Activated CD4-positive, alpha-beta T cell treated with anti-CD3 and anti-CD28 coated beads, Interleukin-2, amount 10 ng/mL, durations not matched to agents 7 days and 5 days (primary cell): ENCODE data around the gene ITGAE. TPM values are rescaled to one million over a fixed set of nuclear protein-coding genes. Genes with fewer than 3 reads are reported as not detected.
"Not testable (repeated sequence)": the region's sequence is repeated elsewhere in the genome, so short reads cannot be mapped to it uniquely, and the experiment has no call there.

ENCODE experiments used
- CTCF ChIA-PET: fragments of 350-600 bp; sonication (Branson Sonifier 250); formaldehyde crosslinking; loops from one replicate; lab custom pipeline; 2021; ENCODE audit warnings: antibody characterized with exemption; lab: Charles Lee
- POLR2A ChIA-PET: fragments of 350-600 bp; sonication (Branson Sonifier 250); formaldehyde crosslinking; loops from one replicate; lab custom pipeline; 2021; ENCODE audit warnings: antibody characterized with exemption; lab: Charles Lee
- DNase-seq: peaks from one replicate; pipeline ENCODE4 v3.0.0-alpha.2; 2020
- H3K27ac Mint-ChIP-seq: one replicate; pipeline ENCODE4 v1.8.0; 2021; ENCODE audit warnings: mild to moderate bottlenecking, moderate library complexity, mixed read lengths
- H3K27me3 Mint-ChIP-seq: one replicate; pipeline ENCODE4 v1.8.0; 2021; ENCODE audit warnings: mixed read lengths
- H3K36me3 Mint-ChIP-seq: one replicate; pipeline ENCODE4 v1.8.0; 2021; ENCODE audit warnings: low read depth, mixed read lengths
- H3K4me1 Mint-ChIP-seq: one replicate; pipeline ENCODE4 v1.8.0; 2021; ENCODE audit warnings: mixed read lengths
- H3K4me3 Mint-ChIP-seq: one replicate; pipeline ENCODE4 v1.8.0; 2021; ENCODE audit warnings: mild to moderate bottlenecking, moderate library complexity, mixed read lengths
- H3K9me3 Mint-ChIP-seq: one replicate; pipeline ENCODE4 v1.8.0; 2021; ENCODE audit warnings: mixed read lengths
- total RNA-seq, 2 experiments: library from RNA; stranded (reverse); gene quantifications; one replicate each; pipeline ENCODE4 v1.2.3, GENCODE V29; 2021

Gene ITGAE
- 10 to 100 TPM; 18.3 to 20.9 TPM for total RNA-seq

GRCh38 chr17:3800362-3801271 lies at the start of gene ITGAE:
ITGAE (minus strand) TSS chr17:3801188; CDS start chr17:3801144, 44 bp downstream.
- no peak for DNase-seq
- Mint-ChIP-seq H3K4me3 (no peak within 1 kb of the TSS), H3K9me3 (no peaks in the 10 kb centered on the region), H3K4me1 (peaks cover 31% of the 10 kb centered on the region), H3K27me3 (no peaks in the 10 kb centered on the region), H3K27ac (peak within 1 kb of the TSS; percentile 9), H3K36me3 (no peaks in the 10 kb centered on the region)
- ChIA-PET CTCF (interaction anchor here (0.7 to 1.8 kb wide), 5 partner anchors 31 to 67 kb away, joined by 3 to 6 read pairs (median 4); no protein-coding TSS in a partner anchor), POLR2A (no interaction called here)

- no peak for DNase-seq
- CTCF ChIA-PET = interaction anchor here (1.1 to 1.3 kb wide), 2 partner anchors 60 to 65 kb away, joined by 3 read pairs; no protein-coding TSS in a partner anchor
- Mint-ChIP-seq H3K27me3 (peaks cover 15% of the 10 kb centered on the region), H3K4me3 (no peak overlapping the region), H3K9me3 (no peaks in the 10 kb centered on the region), H3K4me1 (peaks cover 26% of the 10 kb centered on the region), H3K36me3 (peaks cover 5% of the 10 kb centered on the region), H3K27ac (no peak overlapping the region)
- POLR2A ChIA-PET = no interaction called here
These were observed 47.3 kb upstream of the ITGAE start for GRCh38 chr17:3848229-3848835.

- Mint-ChIP-seq H3K4me3 (no peak overlapping the region), H3K4me1 (peaks cover 26% of the 10 kb centered on the region), H3K9me3 (no peaks in the 10 kb centered on the region), H3K36me3 (peaks cover 5% of the 10 kb centered on the region), H3K27ac (no peak overlapping the region), H3K27me3 (peaks cover 15% of the 10 kb centered on the region)
- ChIA-PET POLR2A (no interaction called here), CTCF (interaction anchor here (1.0 to 5.0 kb wide), 13 partner anchors 11 to 211 kb away, joined by 3 to 64 read pairs (median 7); partner anchors contain the start of genes CTNS and SHPK)
- DNase-seq = no peak
These were observed 46.2 kb upstream of the ITGAE start for GRCh38 chr17:3847165-3847670.

- no peak for DNase-seq
- Mint-ChIP-seq H3K27ac (no peak overlapping the region), H3K27me3 (peaks cover 11% of the 10 kb centered on the region), H3K4me3 (peak overlapping the region; percentile 96), H3K9me3 (no peaks in the 10 kb centered on the region), H3K36me3 (peaks cover 6% of the 10 kb centered on the region), H3K4me1 (peaks cover 26% of the 10 kb centered on the region)
- ChIA-PET CTCF (interaction anchor here (0.6 to 5.0 kb wide), 79 partner anchors 8 to 1827 kb away, joined by 3 to 64 read pairs (median 4); partner anchors contain the start of genes CAMKK1, CTNS, CYB5D2 and HASPIN), POLR2A (interaction anchor here (0.5 kb wide), 1 partner anchor 177 kb away, joined by 3 read pairs; no protein-coding TSS in a partner anchor)
These were observed 45.6 kb upstream of the ITGAE start for GRCh38 chr17:3846437-3847164.

- peak; percentile 89 for DNase-seq
- ChIA-PET POLR2A (no interaction called here), CTCF (interaction anchor here (0.6 to 5.0 kb wide), 84 partner anchors 8 to 1826 kb away, joined by 3 to 64 read pairs (median 4); partner anchors contain the start of genes CAMKK1, CTNS, CYB5D2 and HASPIN)
- Mint-ChIP-seq H3K4me1 (peaks cover 26% of the 10 kb centered on the region), H3K27me3 (peaks cover 10% of the 10 kb centered on the region), H3K4me3 (peak within 1 kb of the TSS; percentile 96), H3K36me3 (peaks cover 10% of the 10 kb centered on the region), H3K27ac (peak within 1 kb of the TSS; percentile 93), H3K9me3 (no peaks in the 10 kb centered on the region)
These were observed 44.8 kb upstream of the ITGAE start, which contains the start of gene NCBP3 for GRCh38 chr17:3845621-3846436. NCBP3 (minus strand) TSS chr17:3846246; CDS start chr17:3846223, 23 bp downstream.

GRCh38 chr17:3845291-3845620 lies 44.3 kb upstream of the ITGAE start:
- Mint-ChIP-seq H3K4me1 (peaks cover 28% of the 10 kb centered on the region), H3K36me3 (peaks cover 15% of the 10 kb centered on the region), H3K4me3 (peak overlapping the region; percentile 96), H3K9me3 (no peaks in the 10 kb centered on the region), H3K27me3 (peaks cover 10% of the 10 kb centered on the region), H3K27ac (peak overlapping the region; percentile 93)
- DNase-seq = peak; percentile 48
- ChIA-PET POLR2A (no interaction called here), CTCF (interaction anchor here (1.1 to 5.0 kb wide), 24 partner anchors 14 to 298 kb away, joined by 3 to 64 read pairs (median 6); partner anchors contain the start of genes CYB5D2, HASPIN, P2RX1 and ZZEF1)

- H3K9me3 Mint-ChIP-seq, DNase-seq, H3K27me3 Mint-ChIP-seq, POLR2A ChIA-PET: not testable (repeated sequence)
- H3K4me3 Mint-ChIP-seq = peak overlapping the region; percentile 96
- CTCF ChIA-PET = interaction anchor here (1.1 to 5.0 kb wide), 13 partner anchors 10 to 299 kb away, joined by 3 to 64 read pairs (median 6); partner anchors contain the start of gene HASPIN
- H3K27ac Mint-ChIP-seq = peak overlapping the region; percentile 93
- H3K36me3 Mint-ChIP-seq = peaks cover 18% of the 10 kb centered on the region
- peaks cover 28% of the 10 kb centered on the region for H3K4me1 Mint-ChIP-seq
These were observed 43.6 kb upstream of the ITGAE start for GRCh38 chr17:3844556-3844955.

- Mint-ChIP-seq H3K9me3 (no peaks in the 10 kb centered on the region), H3K27ac (no peak overlapping the region), H3K4me1 (peaks cover 28% of the 10 kb centered on the region), H3K27me3 (peaks cover 4% of the 10 kb centered on the region), H3K36me3 (peaks cover 20% of the 10 kb centered on the region), H3K4me3 (peak overlapping the region; percentile 96)
- peak; percentile 65 for DNase-seq
- ChIA-PET POLR2A (no interaction called here), CTCF (interaction anchor here (0.6 to 5.0 kb wide), 15 partner anchors 9 to 299 kb away, joined by 3 to 64 read pairs (median 3); partner anchors contain the start of genes CAMKK1 and HASPIN)
These were observed 43.0 kb upstream of the ITGAE start for GRCh38 chr17:3843935-3844516.

- Mint-ChIP-seq H3K4me1 (peaks cover 3% of the 10 kb centered on the region), H3K36me3 (peaks cover 44% of the 10 kb centered on the region), H3K4me3 (no peak overlapping the region), H3K27me3 (no peaks in the 10 kb centered on the region), H3K27ac (no peak overlapping the region), H3K9me3 (no peaks in the 10 kb centered on the region)
- CTCF ChIA-PET = interaction anchor here (1.0 to 2.4 kb wide), 5 partner anchors 8 to 101 kb away, joined by 3 to 12 read pairs (median 5); partner anchors contain the start of gene NCBP3
- no peak for DNase-seq
- POLR2A ChIA-PET = no interaction called here
These were observed 37.2 kb upstream of the ITGAE start for GRCh38 chr17:3838206-3838605.

- CTCF ChIA-PET = interaction anchor here (0.6 to 2.1 kb wide), 5 partner anchors 9 to 180 kb away, joined by 3 to 7 read pairs (median 4); partner anchors contain the start of gene NCBP3
- DNase-seq = no peak
- Mint-ChIP-seq H3K27ac (no peak overlapping the region), H3K4me3 (no peak overlapping the region), H3K4me1 (peaks cover 3% of the 10 kb centered on the region), H3K36me3 (peaks cover 46% of the 10 kb centered on the region), H3K9me3 (no peaks in the 10 kb centered on the region), H3K27me3 (no peaks in the 10 kb centered on the region)
- POLR2A ChIA-PET = no interaction called here
These were observed 35.6 kb upstream of the ITGAE start for GRCh38 chr17:3836551-3836950.
